HepG2 (cell line): Measurements from ENCODE around the gene SLC35F1. TPM values are rescaled to one million over a fixed set of nuclear protein-coding genes. Genes with fewer than 3 reads are reported as not detected.

Source experiments
- ATAC-seq: fragments of 200-7000 bp; cut with Tn5 transposase; 3 replicates; pipeline ENCODE4 v1.9.1; 2020; ENCODE audit warnings: mild to moderate bottlenecking, moderate library complexity
- BruUV-seq: library from RNA; stranded (reverse); fragments of 400-500 nt; replicated peaks from 2 replicates; lab custom pipeline; 2021; lab: Mats Ljungman, UMichigan
- CTCF ChIA-PET: fragments of 300-600 bp; formaldehyde crosslinking; extraction: SDS; loops from one replicate; lab custom pipeline; 2021; ENCODE audit warnings: low total read pairs, inconsistent platforms, low intra/inter-chr PET ratio; lab: Yijun Ruan, JAX
- POLR2A ChIA-PET: fragments of 350-600 bp; sonication (Branson Sonifier 250); formaldehyde crosslinking; loops from one replicate; lab custom pipeline; 2020; ENCODE audit warnings: antibody characterized with exemption, inconsistent platforms; lab: Yijun Ruan, JAX
- DNase-seq: peaks from one replicate; pipeline ENCODE4 v3.0.0-alpha.2; 2015; ENCODE audit warnings: low spot score
- FAIRE-seq: peaks from 3 replicates; lab custom pipeline; 2011; peaks lifted over from hg19 to GRCh38; lab: Jason Lieb, UNC
- H2AFZ ChIP-seq: one replicate; pipeline ENCODE4 v1.6.1; 2011; ENCODE audit warnings: low read length, inconsistent platforms
- H3K27ac ChIP-seq: fragments of 300-600 bp; 3 replicates; pipeline ENCODE4 v1.8.0; 2011; ENCODE audit warnings: mixed run types, mild to moderate bottlenecking, mixed read lengths, low read length, inconsistent platforms; ENCODE audit not compliant: insufficient read depth; ENCODE audit errors: extremely low read length
- H3K27me3 ChIP-seq, 2 experiments: fragments of 200-600 bp in 1 of 2; 2 replicates in 1 of 2; 3 replicates in 1 of 2; pipeline versions ENCODE4 v1.6.0 to v1.8.0; 2011; ENCODE audit warnings: low read length in 2 of 2, mild to moderate bottlenecking in 2 of 2, moderate library complexity in 2 of 2, inconsistent platforms in 1 of 2; ENCODE audit not compliant: insufficient read depth in 2 of 2, control insufficient read depth in 1 of 2
- H3K36me3 ChIP-seq, 2 experiments: fragments of 200-600 bp in 1 of 2; replicated peaks in 1 of 2; 2 replicates in 1 of 2; 3 replicates in 1 of 2; pipeline versions ENCODE4 v1.5.1 to v1.8.0; 2011; ENCODE audit warnings: low read length in 2 of 2, inconsistent platforms in 1 of 2; ENCODE audit not compliant: insufficient read depth in 2 of 2, control insufficient read depth in 1 of 2
- H3K4me1 ChIP-seq: 2 replicates; pipeline ENCODE4 v1.5.1; 2012; ENCODE audit warnings: low read length, inconsistent platforms; ENCODE audit not compliant: insufficient read depth
- H3K4me2 ChIP-seq: 2 replicates; pipeline ENCODE4 v1.6.0; 2011; ENCODE audit warnings: low read depth, low read length, inconsistent platforms
- H3K4me3 ChIP-seq, 3 experiments: fragments of 200-600 bp in 1 of 3; sonication (generic), shearing (Covaris generic) in 1 of 3; replicated peaks in 1 of 3; 2 replicates each; pipeline ENCODE4 v1.5.1; 2011 to 2016; ENCODE audit warnings: low read length in 3 of 3, inconsistent platforms in 2 of 3, low read depth in 2 of 3, mild to moderate bottlenecking in 2 of 3, control low read depth in 1 of 3, mixed read lengths in 1 of 3; ENCODE audit not compliant: insufficient read depth in 1 of 3
- H3K79me2 ChIP-seq: one replicate; pipeline ENCODE4 v1.6.1; 2011; ENCODE audit warnings: low read length, inconsistent platforms; ENCODE audit not compliant: insufficient read depth
- H3K9ac ChIP-seq: 2 replicates; pipeline ENCODE4 v1.6.0; 2011; ENCODE audit warnings: mild to moderate bottlenecking, low read depth, low read length, inconsistent platforms; ENCODE audit not compliant: insufficient read depth
- H3K9me3 ChIP-seq: 2 replicates; pipeline ENCODE4 v1.5.1; 2012; ENCODE audit warnings: mild to moderate bottlenecking, low read length
- H4K20me1 ChIP-seq: 2 replicates; pipeline ENCODE4 v1.6.0; 2011; ENCODE audit warnings: inconsistent platforms, mild to moderate bottlenecking, low read length, moderate library complexity; ENCODE audit not compliant: insufficient read depth
- ATF5 ChIP-seq: sonication (generic); formaldehyde crosslinking; IDR thresholded peaks from 2 replicates; pipeline ENCODE4 v1.4.0; 2020; ENCODE audit warnings: mild to moderate bottlenecking, low read depth, missing genetic modification reagents
- CENPBD1 ChIP-seq: sonication (generic); formaldehyde crosslinking; IDR thresholded peaks from 2 replicates; pipeline ENCODE4 v1.8.0; 2022; ENCODE audit warnings: missing genetic modification reagents, low read depth, mild to moderate bottlenecking, borderline replicate concordance
- GPBP1L1 ChIP-seq: sonication (generic); formaldehyde crosslinking; IDR thresholded peaks from 2 replicates; pipeline ENCODE4 v1.5.0; 2020; ENCODE audit warnings: mild to moderate bottlenecking, missing genetic modification reagents
- RORA ChIP-seq: sonication (generic); formaldehyde crosslinking; IDR thresholded peaks from 2 replicates; pipeline ENCODE4 v1.5.0; 2020; ENCODE audit warnings: mild to moderate bottlenecking, missing genetic modification reagents, moderate library complexity
- SNAI1 ChIP-seq: sonication (generic); formaldehyde crosslinking; IDR thresholded peaks from 2 replicates; pipeline ENCODE4 v1.5.0; 2020; ENCODE audit warnings: mild to moderate bottlenecking, missing genetic modification reagents, borderline replicate concordance
- ZNF234 ChIP-seq: sonication (generic); formaldehyde crosslinking; conservative IDR thresholded peaks from 2 replicates; pipeline ENCODE4 v1.5.1; 2020; ENCODE audit warnings: mild to moderate bottlenecking, missing genetic modification reagents
- ZNF564 ChIP-seq: sonication (generic); formaldehyde crosslinking; IDR thresholded peaks from 2 replicates; pipeline ENCODE4 v1.8.1; 2023; ENCODE audit warnings: mild to moderate bottlenecking, missing genetic modification reagents
- WGBS: methylation state at CpG from one replicate; pipeline ENCODE4 v1.1.6; 2017; ENCODE audit warnings: low lambda C conversion rate; 5-methylcytosine and 5-hydroxymethylcytosine counted together
- in situ Hi-C: cut with HindIII; loops from 2 replicates; pipeline ENCODE4 v1.10.0; 2017; ENCODE audit warnings: low pct_unique_long_range_greater_than_20kb; ENCODE audit not compliant: extremely low pct_ligation_motif_present
- intact Hi-C: fragments of 100-400 bp; cut with micrococcal nuclease; formaldehyde crosslinking; loops from one replicate; pipeline ENCODE4 v1.10.0; 2022; ENCODE audit not compliant: unreplicated experiment
- polyA plus RNA-seq, 8 experiments: library from polyadenylated mRNA; depleted of rRNA in 3 of 8; stranded (reverse) in 7 of 8; unstranded in 1 of 8; fragments of >200 nt; fragmentation: Illumina TruSeq in 4 of 8; extraction: Trizol in 4 of 8; gene quantifications; 2 replicates each; pipeline versions ENCODE4 v1.2.1 to v1.2.3, GENCODE V29; 2011 to 2016; ENCODE audit warnings: low read depth in 4 of 8, missing spikeins in 1 of 8, mixed read lengths in 1 of 8; ENCODE audit not compliant: insufficient read depth in 1 of 8
- total RNA-seq, 5 experiments: library from RNA; depleted of rRNA; stranded (reverse); fragments of >200 nt; fragmentation: Illumina TruSeq; extraction: Trizol; gene quantifications; 2 replicates each; pipeline ENCODE4 v1.2.3, GENCODE V29; 2016; ENCODE audit warnings: low read depth in 1 of 5

The SLC35F1 gene
- total and polyA plus RNA-seq, 2 of the 13 experiments (the other 11 are each of a cell fraction or from before 2014, with no cell fraction given) = 0.01 TPM; not detected in 1

GRCh38 chr6:118097576-118097975 lies 190.5 kb downstream of the SLC35F1 start (continued):
- TF ChIP-seq ATF5 (CRISPR knock-in tag) (no peak), ZNF564 (no peak), RORA (CRISPR knock-in tag) (no peak), ZNF234 (CRISPR knock-in tag) (no peak), SNAI1 (CRISPR knock-in tag) (no peak), GPBP1L1 (CRISPR knock-in tag) (no peak)
- TF ChIP-seq, all 625 proteins: peak for 0

GRCh38 chr6:118100717-118101116 lies 193.7 kb downstream of the SLC35F1 start:
- Histone ChIP-seq H3K36me3 (no peaks in the 10 kb centered on the region), H3K27me3 (no peaks in the 10 kb centered on the region; a peak in 1 of 5 replicates), H3K4me1 (no peaks in the 10 kb centered on the region), H3K9me3 (peaks cover 6% of the 10 kb centered on the region; the same call in 1 of the 2 replicates), H3K9ac (no peak overlapping the region), H3K4me2 (no peak overlapping the region), H3K27ac (no peak overlapping the region), H3K79me2 (no peaks in the 10 kb centered on the region), H2AFZ (no peak overlapping the region), H4K20me1 (no peaks in the 10 kb centered on the region), H3K4me3 (no peak overlapping the region)
- DNase-seq (no peak), FAIRE-seq (no peak), ATAC-seq (no peak)
- CTCF ChIA-PET = no interaction called here
- in situ Hi-C loops (no loop called here), intact Hi-C loops (no loop called here)
- no TSS peak for BruUV-seq
- no peak for TF ChIP-seq CENPBD1
- POLR2A ChIA-PET = no interaction called here
- 6% methylated on average over 2 of the region's 2 CpGs for WGBS
